ENCODE results near the gene RNF213.

Gene RNF213

GRCh38 chr17:80363120-80363515, 102.5 kb downstream of the RNF213 start:
- no peak overlapping the region for H3K4me3 ChIP-seq (ENCODE audit: low read length)
- DNase-seq (ENCODE audit: low read depth) = no peak
- no peak for TF ChIP-seq CTCF (conservative IDR thresholded peaks at IDR 0.05; ENCODE audit: low read depth, low read length)

- TF ChIP-seq CTCF (conservative IDR thresholded peaks at IDR 0.05; ENCODE audit: low read depth, low read length) = no peak
- DNase-seq (ENCODE audit: low read depth) = no peak
- no peak overlapping the region for H3K4me3 ChIP-seq (ENCODE audit: low read length)
Observed at GRCh38 chr17:80363518-80364090, 103.0 kb downstream of the RNF213 start.

- TF ChIP-seq CTCF (conservative IDR thresholded peaks at IDR 0.05; ENCODE audit: low read depth, low read length) = peak; percentile 53
- no peak overlapping the region for H3K4me3 ChIP-seq (ENCODE audit: low read length)
- DNase-seq (ENCODE audit: low read depth) = no peak
Observed at GRCh38 chr17:80364091-80364691, 103.5 kb downstream of the RNF213 start.

- DNase-seq (ENCODE audit: low read depth) = no peak
- no peak overlapping the region for H3K4me3 ChIP-seq (ENCODE audit: low read length)
- TF ChIP-seq CTCF (conservative IDR thresholded peaks at IDR 0.05; ENCODE audit: low read depth, low read length) = no peak
Observed at GRCh38 chr17:80365001-80365965, 104.6 kb downstream of the RNF213 start.

- DNase-seq (ENCODE audit: low read depth) = no peak
- TF ChIP-seq CTCF (conservative IDR thresholded peaks at IDR 0.05; ENCODE audit: low read depth, low read length) = no peak
Observed at GRCh38 chr17:80365983-80366382, 105.3 kb downstream of the RNF213 start.

GRCh38 chr17:80367503-80367902, 106.9 kb downstream of the RNF213 start:
- no peak for TF ChIP-seq CTCF (conservative IDR thresholded peaks at IDR 0.05; ENCODE audit: low read depth, low read length)
- no peak for DNase-seq (ENCODE audit: low read depth)
- H3K4me3 ChIP-seq (ENCODE audit: low read length) = no peak overlapping the region

More at GRCh38 chr17:80365983-80366382, 105.3 kb downstream of the RNF213 start:
- H3K4me3 ChIP-seq (ENCODE audit: low read length) = no peak overlapping the region
